ENCODE data around the gene GPD2. TPM values are rescaled to one million over a fixed set of nuclear protein-coding genes. Genes with fewer than 3 reads are reported as not detected.

GPD2 gene
- 73.6 and 92.8 TPM in 2 replicates for total RNA-seq

DNA sequence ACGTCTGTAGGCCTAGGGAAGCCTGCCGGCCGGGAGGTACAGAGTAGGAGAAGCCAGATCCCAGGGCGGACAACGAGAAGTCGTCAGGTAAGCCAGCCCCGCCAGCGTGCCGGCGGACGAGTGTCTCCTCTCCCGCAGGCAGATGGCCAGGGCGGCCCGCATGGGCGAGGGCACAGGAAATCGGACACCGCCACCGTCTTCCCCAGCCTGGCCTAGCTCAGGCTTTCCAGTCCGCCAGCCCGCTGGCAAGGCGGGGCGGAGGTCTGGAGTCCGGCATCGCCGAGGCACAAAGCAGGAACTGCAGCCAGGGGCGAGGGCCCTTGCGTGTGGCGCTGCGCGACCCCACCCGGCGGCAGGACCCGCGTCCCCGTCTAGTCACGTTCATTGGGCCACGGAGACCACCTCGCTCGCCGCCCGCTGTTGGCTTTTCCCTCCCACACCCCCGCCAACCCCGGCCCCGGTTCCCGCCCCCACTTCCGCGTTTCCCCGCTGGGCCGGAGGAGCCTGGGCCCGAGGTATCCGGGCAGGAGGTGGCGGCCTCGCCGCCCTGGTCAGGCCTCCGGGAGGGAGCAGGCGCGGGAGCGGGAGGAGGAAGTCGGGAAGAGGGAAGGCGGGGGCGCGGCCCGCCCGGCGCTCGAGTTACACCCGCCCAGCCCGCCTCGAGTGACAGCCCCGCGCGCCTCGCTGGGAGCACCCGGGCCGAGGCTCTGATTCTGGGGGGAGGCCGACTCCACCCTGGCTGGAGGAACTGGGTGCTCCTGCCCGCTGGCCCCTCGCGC lies at the start of gene GPD2:
Gene GPD2, plus strand, starts transcription at position 662 of the 779 bp plus-strand sequence. CDS start 39,727 bp downstream, outside the sequence.

Other genes with a start within 250 kb of the GPD2 start
- gene NR4A2, start 103.7 kb upstream of the GPD2 start, total RNA-seq = 0.15 and 0.33 TPM in 2 replicates